HepG2 (cell line): ENCODE measurements around the gene ITGB5.

Experiments
- FOXP1 ChIP-seq, 2 experiments: fragments of 450-650 bp in 1 of 2; IDR thresholded peaks; 2 replicates each; pipeline ENCODE4 v1.6.1; 2017 to 2018; ENCODE audit warnings: antibody characterized with exemption in 1 of 2
- JUND ChIP-seq: sonication (generic); formaldehyde crosslinking; IDR thresholded peaks from 2 replicates; pipeline ENCODE4 v1.8.0; 2022; ENCODE audit warnings: mild to moderate bottlenecking, missing genetic modification reagents
- SMARCC2 ChIP-seq: fragments of 450-650 bp; IDR thresholded peaks from 2 replicates; pipeline ENCODE4 v1.6.1; 2017; ENCODE audit warnings: antibody characterized with exemption, mild to moderate bottlenecking
- ZSCAN25 ChIP-seq: sonication (generic); formaldehyde crosslinking; IDR thresholded peaks from 2 replicates; pipeline ENCODE4 v1.8.0; 2022; ENCODE audit warnings: mild to moderate bottlenecking, missing genetic modification reagents
- TF ChIP-seq, protein P1 (sequence below): sonication (generic); formaldehyde crosslinking; IDR thresholded peaks from 2 replicates; pipeline ENCODE4 v1.5.0; 2020; ENCODE audit warnings: mild to moderate bottlenecking, missing genetic modification reagents, borderline replicate concordance
- TF ChIP-seq, protein P2 (sequence below), 2 experiments: sonication (generic) in 1 of 2; formaldehyde crosslinking in 1 of 2; IDR thresholded peaks; 2 replicates each; pipeline versions ENCODE4 v1.4.0 to v1.6.1; 2018 to 2020; ENCODE audit warnings: missing genetic modification reagents in 2 of 2, borderline replicate concordance in 1 of 2, low read depth in 1 of 2, mild to moderate bottlenecking in 1 of 2, missing biosample characterization in 1 of 2

DNA sequence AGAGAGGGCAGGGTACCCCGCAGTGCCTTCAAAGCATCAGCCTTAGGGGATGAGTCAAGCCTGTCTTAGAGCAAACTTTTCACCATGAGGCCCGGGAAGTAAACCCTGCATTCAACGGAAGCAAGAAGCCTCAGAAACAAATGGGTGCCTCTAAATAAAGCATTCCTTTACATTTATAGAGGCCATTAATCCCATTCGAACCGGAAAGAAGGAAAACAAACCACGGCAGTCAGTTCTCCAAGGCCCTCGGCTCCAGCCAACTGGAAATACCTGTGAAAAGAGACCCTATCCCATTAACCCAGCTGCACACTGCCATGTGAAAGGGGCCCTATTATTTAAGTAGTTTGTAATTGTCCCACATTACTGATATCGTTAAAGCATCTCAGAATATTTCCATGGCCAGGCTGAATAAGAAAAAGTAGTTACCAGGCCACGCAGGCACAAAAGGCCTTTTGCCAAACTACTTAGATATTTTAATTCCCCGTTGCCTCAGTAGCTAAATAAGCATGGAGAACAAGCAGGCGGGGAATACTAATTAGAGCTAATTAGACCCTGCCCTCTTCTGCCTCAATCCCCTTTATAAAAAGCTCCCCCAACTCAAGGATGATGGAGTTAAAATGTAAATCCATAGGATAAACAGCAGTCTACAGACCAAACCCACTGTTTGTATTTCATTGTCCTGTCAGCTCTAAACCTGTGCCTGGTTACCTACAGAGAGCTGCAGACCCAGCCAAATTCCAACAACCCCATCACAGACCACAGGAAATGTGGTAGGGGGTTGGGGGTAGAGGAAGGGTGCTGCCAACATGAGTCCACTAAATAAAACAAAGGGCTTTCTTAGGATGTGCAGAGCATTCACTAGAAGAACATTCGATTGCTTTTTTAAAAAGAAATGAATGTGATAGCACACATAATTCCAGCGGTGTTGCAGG, 4.1 kb downstream of the ITGB5 start:
- TF ChIP-seq, protein P1, sequence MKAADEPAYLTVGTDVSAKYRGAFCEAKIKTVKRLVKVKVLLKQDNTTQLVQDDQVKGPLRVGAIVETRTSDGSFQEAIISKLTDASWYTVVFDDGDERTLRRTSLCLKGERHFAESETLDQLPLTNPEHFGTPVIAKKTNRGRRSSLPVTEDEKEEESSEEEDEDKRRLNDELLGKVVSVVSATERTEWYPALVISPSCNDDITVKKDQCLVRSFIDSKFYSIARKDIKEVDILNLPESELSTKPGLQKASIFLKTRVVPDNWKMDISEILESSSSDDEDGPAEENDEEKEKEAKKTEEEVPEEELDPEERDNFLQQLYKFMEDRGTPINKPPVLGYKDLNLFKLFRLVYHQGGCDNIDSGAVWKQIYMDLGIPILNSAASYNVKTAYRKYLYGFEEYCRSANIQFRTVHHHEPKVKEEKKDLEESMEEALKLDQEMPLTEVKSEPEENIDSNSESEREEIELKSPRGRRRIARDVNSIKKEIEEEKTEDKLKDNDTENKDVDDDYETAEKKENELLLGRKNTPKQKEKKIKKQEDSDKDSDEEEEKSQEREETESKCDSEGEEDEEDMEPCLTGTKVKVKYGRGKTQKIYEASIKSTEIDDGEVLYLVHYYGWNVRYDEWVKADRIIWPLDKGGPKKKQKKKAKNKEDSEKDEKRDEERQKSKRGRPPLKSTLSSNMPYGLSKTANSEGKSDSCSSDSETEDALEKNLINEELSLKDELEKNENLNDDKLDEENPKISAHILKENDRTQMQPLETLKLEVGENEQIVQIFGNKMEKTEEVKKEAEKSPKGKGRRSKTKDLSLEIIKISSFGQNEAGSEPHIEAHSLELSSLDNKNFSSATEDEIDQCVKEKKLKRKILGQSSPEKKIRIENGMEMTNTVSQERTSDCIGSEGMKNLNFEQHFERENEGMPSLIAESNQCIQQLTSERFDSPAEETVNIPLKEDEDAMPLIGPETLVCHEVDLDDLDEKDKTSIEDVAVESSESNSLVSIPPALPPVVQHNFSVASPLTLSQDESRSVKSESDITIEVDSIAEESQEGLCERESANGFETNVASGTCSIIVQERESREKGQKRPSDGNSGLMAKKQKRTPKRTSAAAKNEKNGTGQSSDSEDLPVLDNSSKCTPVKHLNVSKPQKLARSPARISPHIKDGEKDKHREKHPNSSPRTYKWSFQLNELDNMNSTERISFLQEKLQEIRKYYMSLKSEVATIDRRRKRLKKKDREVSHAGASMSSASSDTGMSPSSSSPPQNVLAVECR (CRISPR knock-in tag): no peak
- no peak for TF ChIP-seq JUND (CRISPR knock-in tag)
- no peak for TF ChIP-seq SMARCC2
- no peak for TF ChIP-seq FOXP1 (IDR thresholded peaks at IDR 0.05)
- no peak for TF ChIP-seq FOXP1 (CRISPR knock-in tag; IDR thresholded peaks at IDR 0.05)
- no peak for TF ChIP-seq ZSCAN25 (CRISPR knock-in tag)
- TF ChIP-seq, protein P2, sequence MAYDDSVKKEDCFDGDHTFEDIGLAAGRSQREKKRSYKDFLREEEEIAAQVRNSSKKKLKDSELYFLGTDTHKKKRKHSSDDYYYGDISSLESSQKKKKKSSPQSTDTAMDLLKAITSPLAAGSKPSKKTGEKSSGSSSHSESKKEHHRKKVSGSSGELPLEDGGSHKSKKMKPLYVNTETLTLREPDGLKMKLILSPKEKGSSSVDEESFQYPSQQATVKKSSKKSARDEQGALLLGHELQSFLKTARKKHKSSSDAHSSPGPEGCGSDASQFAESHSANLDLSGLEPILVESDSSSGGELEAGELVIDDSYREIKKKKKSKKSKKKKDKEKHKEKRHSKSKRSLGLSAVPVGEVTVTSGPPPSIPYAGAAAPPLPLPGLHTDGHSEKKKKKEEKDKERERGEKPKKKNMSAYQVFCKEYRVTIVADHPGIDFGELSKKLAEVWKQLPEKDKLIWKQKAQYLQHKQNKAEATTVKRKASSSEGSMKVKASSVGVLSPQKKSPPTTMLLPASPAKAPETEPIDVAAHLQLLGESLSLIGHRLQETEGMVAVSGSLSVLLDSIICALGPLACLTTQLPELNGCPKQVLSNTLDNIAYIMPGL (CRISPR knock-in tag; IDR thresholded peaks at IDR 0.05; ENCODE audit: borderline replicate concordance in 1 of 2, low read depth in 1 of 2): no peak
